HEK293 (cell line): ENCODE measurements around the gene SLC6A17.

Experiments used
- KLF10 ChIP-seq: fragments of 450-650 bp; IDR thresholded peaks from 2 replicates; pipeline ENCODE4 v1.5.1; 2018; ENCODE audit warnings: missing biosample characterization, mild to moderate bottlenecking, missing genetic modification characterization
- TCF7L2 ChIP-seq: IDR thresholded peaks from 2 replicates; pipeline ENCODE4 v1.6.1; 2011; ENCODE audit warnings: low read depth, mild to moderate bottlenecking, inconsistent platforms, low read length, moderate library complexity, borderline replicate concordance
- YY1 ChIP-seq: fragments of 450-650 bp; formaldehyde crosslinking; IDR thresholded peaks from 2 replicates; pipeline ENCODE4 v1.5.1; 2018; ENCODE audit warnings: missing biosample characterization, missing genetic modification characterization
- ZEB2 ChIP-seq: fragments of 450-650 bp; formaldehyde crosslinking; IDR thresholded peaks from 2 replicates; pipeline ENCODE4 v1.5.1; 2016; ENCODE audit warnings: missing biosample characterization, missing genetic modification characterization
- ZNF24 ChIP-seq: fragments of 450-650 bp; formaldehyde crosslinking; IDR thresholded peaks from 2 replicates; pipeline ENCODE4 v1.5.1; 2016; ENCODE audit warnings: missing biosample characterization, missing genetic modification characterization
- ZNF558 ChIP-seq: fragments of 450-650 bp; formaldehyde crosslinking; IDR thresholded peaks from 2 replicates; pipeline ENCODE4 v1.5.1; 2016; ENCODE audit warnings: missing biosample characterization, missing genetic modification characterization
- TF ChIP-seq, protein P1 (sequence below): fragments of 450-650 bp; formaldehyde crosslinking; IDR thresholded peaks from 2 replicates; pipeline ENCODE4 v1.5.1; 2016; ENCODE audit warnings: missing biosample characterization, missing genetic modification characterization
- TF ChIP-seq, protein P2 (sequence below): fragments of 450-650 bp; formaldehyde crosslinking; conservative IDR thresholded peaks from 2 replicates; pipeline ENCODE4 v1.5.1; 2016; ENCODE audit warnings: low read depth, missing biosample characterization, missing genetic modification characterization

DNA sequence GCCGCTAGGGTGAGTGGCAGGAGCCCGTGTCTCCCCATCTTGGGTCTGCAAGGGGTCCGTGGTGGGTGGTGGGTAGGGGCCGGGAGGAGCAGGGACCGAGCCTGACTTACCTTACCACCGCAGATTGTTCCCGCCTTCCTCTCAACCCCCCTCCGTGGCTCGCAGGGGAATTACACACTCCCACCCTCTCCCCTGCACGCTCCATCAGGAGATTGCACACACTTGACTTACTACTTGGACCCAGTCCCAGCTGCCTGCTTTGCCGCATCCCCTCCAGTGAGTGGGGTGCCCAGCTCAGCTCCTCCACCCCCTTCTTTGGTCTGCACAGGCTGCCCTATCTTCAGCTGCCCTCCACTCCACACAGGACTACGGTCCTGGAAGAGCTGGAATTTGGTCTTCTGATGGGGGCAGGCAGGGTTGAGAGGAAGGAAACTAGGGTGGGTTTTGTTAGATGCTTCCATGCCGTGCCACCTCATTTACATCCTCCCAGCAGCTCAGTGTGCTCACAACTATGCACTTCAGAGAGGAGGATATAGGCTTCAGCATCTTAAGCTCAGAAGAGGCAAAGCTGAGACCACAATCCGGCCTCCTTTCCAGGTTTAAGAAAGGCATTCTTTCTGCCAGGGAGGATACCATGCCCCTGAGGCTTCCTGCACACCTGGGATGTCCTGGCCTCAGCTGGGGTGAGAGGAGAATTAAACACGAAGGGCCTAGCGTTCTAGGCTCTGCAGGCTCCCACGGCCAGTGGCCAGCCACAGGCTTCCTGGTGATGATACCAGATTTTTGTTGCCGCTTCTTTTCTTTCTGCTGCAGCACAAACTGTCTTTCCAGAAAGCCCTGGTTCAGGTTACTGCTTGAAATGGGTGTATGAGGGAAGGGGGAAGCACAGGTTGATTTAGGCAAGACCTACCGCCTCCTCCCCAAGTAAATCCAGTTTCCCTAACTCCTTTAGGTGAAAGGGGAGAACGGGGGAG is 62.2 kb downstream of the SLC6A17 start:
- TF ChIP-seq, protein P1, sequence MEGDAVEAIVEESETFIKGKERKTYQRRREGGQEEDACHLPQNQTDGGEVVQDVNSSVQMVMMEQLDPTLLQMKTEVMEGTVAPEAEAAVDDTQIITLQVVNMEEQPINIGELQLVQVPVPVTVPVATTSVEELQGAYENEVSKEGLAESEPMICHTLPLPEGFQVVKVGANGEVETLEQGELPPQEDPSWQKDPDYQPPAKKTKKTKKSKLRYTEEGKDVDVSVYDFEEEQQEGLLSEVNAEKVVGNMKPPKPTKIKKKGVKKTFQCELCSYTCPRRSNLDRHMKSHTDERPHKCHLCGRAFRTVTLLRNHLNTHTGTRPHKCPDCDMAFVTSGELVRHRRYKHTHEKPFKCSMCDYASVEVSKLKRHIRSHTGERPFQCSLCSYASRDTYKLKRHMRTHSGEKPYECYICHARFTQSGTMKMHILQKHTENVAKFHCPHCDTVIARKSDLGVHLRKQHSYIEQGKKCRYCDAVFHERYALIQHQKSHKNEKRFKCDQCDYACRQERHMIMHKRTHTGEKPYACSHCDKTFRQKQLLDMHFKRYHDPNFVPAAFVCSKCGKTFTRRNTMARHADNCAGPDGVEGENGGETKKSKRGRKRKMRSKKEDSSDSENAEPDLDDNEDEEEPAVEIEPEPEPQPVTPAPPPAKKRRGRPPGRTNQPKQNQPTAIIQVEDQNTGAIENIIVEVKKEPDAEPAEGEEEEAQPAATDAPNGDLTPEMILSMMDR (tag by site-specific recombination): peak; percentile 59
- TF ChIP-seq ZNF24 (no peak), YY1 (tag by site-specific recombination) (no peak), KLF10 (no peak), ZNF558 (no peak), TCF7L2 (no peak), ZEB2 (tag by site-specific recombination) (no peak)
- TF ChIP-seq, protein P2, sequence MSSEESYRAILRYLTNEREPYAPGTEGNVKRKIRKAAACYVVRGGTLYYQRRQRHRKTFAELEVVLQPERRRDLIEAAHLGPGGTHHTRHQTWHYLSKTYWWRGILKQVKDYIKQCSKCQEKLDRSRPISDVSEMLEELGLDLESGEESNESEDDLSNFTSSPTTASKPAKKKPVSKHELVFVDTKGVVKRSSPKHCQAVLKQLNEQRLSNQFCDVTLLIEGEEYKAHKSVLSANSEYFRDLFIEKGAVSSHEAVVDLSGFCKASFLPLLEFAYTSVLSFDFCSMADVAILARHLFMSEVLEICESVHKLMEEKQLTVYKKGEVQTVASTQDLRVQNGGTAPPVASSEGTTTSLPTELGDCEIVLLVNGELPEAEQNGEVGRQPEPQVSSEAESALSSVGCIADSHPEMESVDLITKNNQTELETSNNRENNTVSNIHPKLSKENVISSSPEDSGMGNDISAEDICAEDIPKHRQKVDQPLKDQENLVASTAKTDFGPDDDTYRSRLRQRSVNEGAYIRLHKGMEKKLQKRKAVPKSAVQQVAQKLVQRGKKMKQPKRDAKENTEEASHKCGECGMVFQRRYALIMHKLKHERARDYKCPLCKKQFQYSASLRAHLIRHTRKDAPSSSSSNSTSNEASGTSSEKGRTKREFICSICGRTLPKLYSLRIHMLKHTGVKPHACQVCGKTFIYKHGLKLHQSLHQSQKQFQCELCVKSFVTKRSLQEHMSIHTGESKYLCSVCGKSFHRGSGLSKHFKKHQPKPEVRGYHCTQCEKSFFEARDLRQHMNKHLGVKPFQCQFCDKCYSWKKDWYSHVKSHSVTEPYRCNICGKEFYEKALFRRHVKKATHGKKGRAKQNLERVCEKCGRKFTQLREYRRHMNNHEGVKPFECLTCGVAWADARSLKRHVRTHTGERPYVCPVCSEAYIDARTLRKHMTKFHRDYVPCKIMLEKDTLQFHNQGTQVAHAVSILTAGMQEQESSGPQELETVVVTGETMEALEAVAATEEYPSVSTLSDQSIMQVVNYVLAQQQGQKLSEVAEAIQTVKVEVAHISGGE (tag by site-specific recombination): no peak
